ENCODE data around the gene SARS2. TPM values are rescaled to one million over a fixed set of nuclear protein-coding genes. Genes with fewer than 3 reads are reported as not detected.

The SARS2 gene
- total RNA-seq, 5 donors from 2014 or later (not counting 1 experiment from before 2014, with no cell fraction given) = 22.0 to 33.5 (median 26.0) TPM

DNA sequence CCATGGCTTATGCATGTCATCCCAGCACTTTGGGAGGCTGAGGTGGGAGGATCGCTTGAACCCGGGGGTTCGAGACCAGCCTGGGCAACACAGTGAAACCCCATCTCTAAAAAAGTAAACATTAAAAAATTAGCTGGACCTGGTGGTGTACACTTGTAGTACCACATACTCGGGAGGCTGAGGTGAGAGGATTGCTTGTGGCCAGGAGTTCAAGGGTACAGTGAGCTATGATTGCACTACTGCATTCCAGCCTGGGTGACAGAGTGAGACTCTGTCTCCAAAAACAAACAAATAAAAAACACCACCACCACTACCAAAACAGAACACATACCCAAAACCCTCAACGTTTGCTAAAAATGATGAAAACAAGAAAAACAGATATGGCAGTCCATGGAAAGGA lies 29.1 kb upstream of the SARS2 start:
- H3K9me3 Mint-ChIP-seq = no peaks in the 10 kb centered on the region
- ChIA-PET CTCF (interaction anchor here (0.6 to 0.7 kb wide), 4 partner anchors 9 to 391 kb away, joined by 3 to 4 read pairs (median 3); no protein-coding TSS in a partner anchor), POLR2A (no interaction called here)
- Histone ChIP-seq H3K27ac (ENCODE audit: low read length) (no peak overlapping the region), H3K4me1 (ENCODE audit: control insufficient read depth in 1 of 2, extremely low read depth in 1 of 2, insufficient read depth in 2 of 2, low read length in 2 of 2) (peaks cover 0 to 7% of the 10 kb centered on the region in 2 experiments), H3K27me3 (replicated peaks in 1 of 2; ENCODE audit: control insufficient read depth in 2 of 2, extremely low read depth in 1 of 2, insufficient read depth in 2 of 2, low read length in 1 of 2) (peaks cover 0 to 32% of the 10 kb centered on the region in 2 experiments), H3K36me3 (ENCODE audit: control insufficient read depth in 2 of 2, extremely low read depth in 1 of 2, insufficient read depth in 1 of 2, low read length in 1 of 2) (no peaks in the 10 kb centered on the region), H3K4me3 (ENCODE audit: control insufficient read depth in 1 of 2, extremely low read depth in 1 of 2, low read length in 1 of 2) (no peak overlapping the region), H3K9me3 (no peaks in the 10 kb centered on the region)
- ATAC-seq (replicated peaks in 1 of 4) (no peak), DNase-seq (no peak)
- H3K27me3 Mint-ChIP-seq = peaks cover 0 to 10% of the 10 kb centered on the region in 2 donors
- H3K36me3 Mint-ChIP-seq = no peaks in the 10 kb centered on the region
- H3K27ac Mint-ChIP-seq = no peak overlapping the region
- WGBS (ENCODE audit: insufficient coverage) = no CpG with 5 or more reads among the region's 5 CpGs
- H3K4me3 Mint-ChIP-seq = no peak overlapping the region
- peaks cover 4 to 8% (median 6%) of the 10 kb centered on the region in 3 donors for H3K4me1 Mint-ChIP-seq

DNA sequence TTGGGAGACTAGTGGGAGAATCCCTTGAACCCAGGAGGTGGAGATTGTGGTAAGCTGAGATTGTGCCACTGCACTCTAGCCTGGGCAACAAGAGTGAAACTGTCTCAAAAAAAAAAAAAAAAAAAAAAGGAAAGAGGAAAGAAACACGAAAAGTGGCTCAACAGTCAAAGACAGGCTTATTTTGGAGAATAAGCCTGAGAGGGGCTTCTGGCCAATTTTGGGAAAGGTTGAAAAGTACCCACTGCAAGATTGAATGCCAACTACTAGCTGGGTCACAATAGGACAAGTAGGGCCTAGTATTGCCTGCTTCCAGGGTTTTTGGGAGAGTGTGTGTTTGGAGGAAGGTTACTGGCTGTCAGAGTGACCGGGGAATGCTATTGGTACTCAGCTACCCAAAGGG lies 27.7 kb upstream of the SARS2 start:
- H3K4me1 Mint-ChIP-seq = peaks cover 4 to 8% (median 6%) of the 10 kb centered on the region in 3 donors
- POLR2A ChIA-PET = no interaction called here
- WGBS (ENCODE audit: insufficient coverage) = 33% methylated on average over 1 of the region's 2 CpGs

DNA sequence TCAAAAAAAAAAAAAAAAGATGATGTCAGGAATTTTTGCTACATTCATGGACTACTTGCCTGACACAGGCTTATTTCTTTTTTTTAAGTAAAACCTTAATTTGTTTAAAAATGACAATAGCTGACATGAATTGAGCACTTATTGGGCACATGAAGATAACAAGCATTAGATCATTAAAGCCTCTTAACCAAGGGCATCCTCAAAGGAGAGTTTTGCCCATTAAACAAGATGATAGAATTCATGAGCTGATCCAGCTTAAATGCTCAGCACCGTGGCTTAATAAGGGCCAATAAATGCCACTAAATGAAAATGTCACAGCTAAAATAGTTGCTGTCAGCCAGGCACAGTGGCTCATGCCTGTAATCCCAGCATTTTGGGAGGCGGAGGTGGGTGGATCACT lies 25.7 kb upstream of the SARS2 start:
- Histone ChIP-seq H3K4me1 (ENCODE audit: control insufficient read depth in 1 of 2, extremely low read depth in 1 of 2, insufficient read depth in 2 of 2, low read length in 2 of 2) (no peaks in the 10 kb centered on the region), H3K9me3 (no peaks in the 10 kb centered on the region), H3K4me3 (ENCODE audit: control insufficient read depth in 1 of 2, extremely low read depth in 1 of 2, low read length in 1 of 2) (no peak overlapping the region), H3K27me3 (replicated peaks in 1 of 2; ENCODE audit: control insufficient read depth in 2 of 2, extremely low read depth in 1 of 2, insufficient read depth in 2 of 2, low read length in 1 of 2) (peaks cover 2 to 45% of the 10 kb centered on the region in 2 experiments), H3K36me3 (ENCODE audit: control insufficient read depth in 2 of 2, extremely low read depth in 1 of 2, insufficient read depth in 1 of 2, low read length in 1 of 2) (no peaks in the 10 kb centered on the region), H3K27ac (ENCODE audit: low read length) (no peak overlapping the region)
- no peak overlapping the region for H3K4me3 Mint-ChIP-seq
- H3K4me1 Mint-ChIP-seq = peaks cover 0 to 7% (median 5%) of the 10 kb centered on the region in 3 donors
- no peak overlapping the region for H3K27ac Mint-ChIP-seq
- ChIA-PET POLR2A (interaction anchor here in 1 of 2 donors (0.5 kb wide), 1 partner anchor 214 kb away, joined by 6 read pairs; no protein-coding TSS in a partner anchor), CTCF (interaction anchor here in 1 of 2 donors (0.6 kb wide), 1 partner anchor 50 kb away, joined by 5 read pairs; no protein-coding TSS in a partner anchor)
- H3K27me3 Mint-ChIP-seq = peaks cover 14 to 22% of the 10 kb centered on the region in 2 donors
- no peaks in the 10 kb centered on the region for H3K36me3 Mint-ChIP-seq
- WGBS (ENCODE audit: insufficient coverage) = 80% methylated on average over 1 of the region's 2 CpGs
- ATAC-seq (replicated peaks in 1 of 4) (no peak), DNase-seq (no peak)
- no peaks in the 10 kb centered on the region for H3K9me3 Mint-ChIP-seq

More for the DNA sequence above, 27.7 kb upstream of the SARS2 start:
- Histone ChIP-seq H3K27ac (ENCODE audit: low read length) (no peak overlapping the region), H3K27me3 (replicated peaks in 1 of 2; ENCODE audit: control insufficient read depth in 2 of 2, extremely low read depth in 1 of 2, insufficient read depth in 2 of 2, low read length in 1 of 2) (peaks cover 0 to 35% of the 10 kb centered on the region in 2 experiments), H3K36me3 (ENCODE audit: control insufficient read depth in 2 of 2, extremely low read depth in 1 of 2, insufficient read depth in 1 of 2, low read length in 1 of 2) (no peaks in the 10 kb centered on the region), H3K4me1 (ENCODE audit: control insufficient read depth in 1 of 2, extremely low read depth in 1 of 2, insufficient read depth in 2 of 2, low read length in 2 of 2) (peaks cover 0 to 7% of the 10 kb centered on the region in 2 experiments), H3K4me3 (ENCODE audit: control insufficient read depth in 1 of 2, extremely low read depth in 1 of 2, low read length in 1 of 2) (no peak overlapping the region), H3K9me3 (no peaks in the 10 kb centered on the region)
- ATAC-seq (replicated peaks in 1 of 4) (no peak), DNase-seq (no peak)
- Mint-ChIP-seq H3K36me3 (no peaks in the 10 kb centered on the region), H3K27ac (no peak overlapping the region), H3K4me3 (no peak overlapping the region), H3K9me3 (no peaks in the 10 kb centered on the region), H3K27me3 (peaks cover 7 to 17% of the 10 kb centered on the region in 2 donors)
- CTCF ChIA-PET = interaction anchor here in 1 of 2 donors (0.6 kb wide), 1 partner anchor 1606 kb away, joined by 3 read pairs; no protein-coding TSS in a partner anchor

DNA sequence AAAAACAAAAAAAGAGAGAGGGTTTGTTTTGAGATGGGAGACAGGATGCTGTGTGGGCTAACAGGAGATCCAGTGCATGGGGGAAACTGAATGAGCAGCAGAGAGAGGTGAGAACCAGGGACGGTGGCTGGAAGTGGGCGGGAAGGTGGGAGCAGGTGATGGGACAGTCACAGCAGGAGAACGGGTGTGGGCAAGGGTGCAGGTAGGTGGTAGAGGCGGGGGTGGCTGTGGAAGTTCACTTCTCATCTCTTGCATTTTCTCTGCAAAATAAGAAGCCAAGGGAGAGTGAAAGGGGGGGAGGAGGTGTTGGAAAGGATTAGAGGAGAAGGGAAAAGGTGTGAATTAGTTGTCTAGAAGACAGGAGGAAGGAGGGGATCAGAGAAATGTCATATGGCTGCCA lies 23.1 kb upstream of the SARS2 start:
- Mint-ChIP-seq H3K9me3 (no peaks in the 10 kb centered on the region), H3K27me3 (peaks cover 14 to 24% of the 10 kb centered on the region in 2 donors), H3K4me3 (no peak overlapping the region), H3K4me1 (peaks cover 4 to 17% (median 12%) of the 10 kb centered on the region in 3 donors), H3K27ac (no peak overlapping the region), H3K36me3 (no peaks in the 10 kb centered on the region)
- 51% methylated on average over 4 of the region's 4 CpGs for WGBS (ENCODE audit: insufficient coverage)
- ChIA-PET POLR2A (no interaction called here), CTCF (interaction anchor here in 1 of 2 donors (0.8 kb wide), 1 partner anchor 17 kb away, joined by 4 read pairs; no protein-coding TSS in a partner anchor)
- peaks cover 0 to 13% of the 10 kb centered on the region in 2 experiments for H3K4me1 ChIP-seq (ENCODE audit: control insufficient read depth in 1 of 2, extremely low read depth in 1 of 2, insufficient read depth in 2 of 2, low read length in 2 of 2)
- H3K36me3 ChIP-seq (ENCODE audit: control insufficient read depth in 2 of 2, extremely low read depth in 1 of 2, insufficient read depth in 1 of 2, low read length in 1 of 2) = no peaks in the 10 kb centered on the region
- H3K9me3 ChIP-seq = no peaks in the 10 kb centered on the region
- ATAC-seq (replicated peaks in 1 of 4) (no peak), DNase-seq (no peak)
- H3K27ac ChIP-seq (ENCODE audit: low read length) = no peak overlapping the region
- peaks cover 2 to 53% of the 10 kb centered on the region in 2 experiments for H3K27me3 ChIP-seq (replicated peaks in 1 of 2; ENCODE audit: control insufficient read depth in 2 of 2, extremely low read depth in 1 of 2, insufficient read depth in 2 of 2, low read length in 1 of 2)
- H3K4me3 ChIP-seq (ENCODE audit: control insufficient read depth in 1 of 2, extremely low read depth in 1 of 2, low read length in 1 of 2) = no peak overlapping the region

DNA sequence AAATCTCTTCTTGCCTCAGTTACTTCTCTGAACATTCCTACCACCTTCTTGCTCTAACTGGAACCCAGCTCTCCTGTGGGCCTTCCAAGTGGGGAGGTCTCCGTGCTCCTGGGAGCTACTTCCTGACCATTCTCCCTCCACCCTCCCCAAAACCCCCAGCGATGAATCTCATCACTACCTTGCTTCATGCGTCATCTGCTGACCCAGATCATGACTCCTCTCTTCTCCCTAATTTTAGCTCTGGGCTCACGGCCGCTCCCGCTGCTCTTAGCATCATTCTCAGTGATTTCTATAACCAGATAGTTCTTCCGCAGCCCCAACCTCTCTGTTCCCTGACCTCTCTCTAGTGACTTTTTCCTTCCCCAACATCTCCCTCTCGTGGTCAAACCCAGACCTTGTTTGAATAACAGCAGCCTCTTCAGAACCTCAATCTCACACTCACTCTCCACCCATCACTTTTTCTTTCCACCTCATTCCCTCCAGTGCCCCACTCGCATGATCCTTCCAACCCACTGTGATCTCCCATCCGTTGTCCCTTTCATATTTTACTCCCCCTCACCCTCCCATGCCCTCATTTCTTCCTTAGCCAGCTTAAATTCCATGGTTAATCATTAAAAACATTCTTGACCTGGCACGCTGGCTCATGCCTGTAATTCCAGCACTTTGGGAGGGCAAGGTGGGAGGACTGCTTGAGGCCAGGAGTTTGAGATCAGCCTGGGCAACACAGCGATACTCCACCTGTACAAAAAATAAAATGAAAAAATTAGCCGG lies 22.0 kb upstream of the SARS2 start:
- CTCF ChIA-PET = interaction anchor here in 1 of 2 donors (1.1 kb wide), 1 partner anchor 550 kb away, joined by 3 read pairs; the partner anchor contains the start of gene FAM98C
- H3K27me3 ChIP-seq (replicated peaks in 1 of 2; ENCODE audit: control insufficient read depth in 2 of 2, extremely low read depth in 1 of 2, insufficient read depth in 2 of 2, low read length in 1 of 2) = peaks cover 2 to 50% of the 10 kb centered on the region in 2 experiments
- whole genome bisulfite sequencing (ENCODE audit: insufficient coverage) = 52% methylated on average over 10 of the region's 13 CpGs

DNA sequence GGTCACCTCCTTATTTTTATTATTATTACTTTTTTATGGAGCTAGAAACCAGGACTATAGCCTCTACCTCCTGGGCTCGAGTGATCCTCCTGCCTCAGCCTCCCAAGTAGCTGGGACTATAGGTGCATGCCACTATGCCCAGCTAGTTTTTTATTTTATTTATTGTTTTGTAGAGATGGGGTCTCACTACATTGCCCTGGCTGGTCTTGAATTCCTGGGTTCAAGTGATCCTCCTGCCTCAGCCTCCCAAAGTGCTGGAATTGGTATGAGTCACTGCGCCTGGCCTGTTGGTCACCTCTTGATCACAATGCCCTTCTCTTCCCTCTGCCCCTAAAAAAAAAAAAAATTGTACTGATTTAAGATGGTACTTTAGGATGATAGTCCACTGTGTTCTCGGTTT lies 20.6 kb upstream of the SARS2 start:
- no peak overlapping the region for H3K27ac Mint-ChIP-seq
- WGBS (ENCODE audit: insufficient coverage) = no CpG with 5 or more reads among the region's 3 CpGs
- H3K36me3 Mint-ChIP-seq = no peaks in the 10 kb centered on the region
- no peak overlapping the region for H3K4me3 Mint-ChIP-seq
- ChIA-PET CTCF (no interaction called here), POLR2A (no interaction called here)
- DNase-seq = no peak
- no peak overlapping the region for H3K27ac ChIP-seq (ENCODE audit: low read length)
- H3K4me3 ChIP-seq (ENCODE audit: control insufficient read depth in 1 of 2, extremely low read depth in 1 of 2, low read length in 1 of 2) = no peak overlapping the region
- no peak for ATAC-seq (replicated peaks in 1 of 4)
- H3K9me3 ChIP-seq = no peaks in the 10 kb centered on the region
- peaks cover 0 to 13% of the 10 kb centered on the region in 2 experiments for H3K4me1 ChIP-seq (ENCODE audit: control insufficient read depth in 1 of 2, extremely low read depth in 1 of 2, insufficient read depth in 2 of 2, low read length in 2 of 2)
- H3K4me1 Mint-ChIP-seq = peaks cover 4 to 17% (median 12%) of the 10 kb centered on the region in 3 donors
- no peaks in the 10 kb centered on the region for H3K9me3 Mint-ChIP-seq
- H3K36me3 ChIP-seq (ENCODE audit: control insufficient read depth in 2 of 2, extremely low read depth in 1 of 2, insufficient read depth in 1 of 2, low read length in 1 of 2) = no peaks in the 10 kb centered on the region
- H3K27me3 Mint-ChIP-seq = peaks cover 14 to 24% of the 10 kb centered on the region in 2 donors
- H3K27me3 ChIP-seq (replicated peaks in 1 of 2; ENCODE audit: control insufficient read depth in 2 of 2, extremely low read depth in 1 of 2, insufficient read depth in 2 of 2, low read length in 1 of 2) = peaks cover 2 to 54% of the 10 kb centered on the region in 2 experiments

More for the DNA sequence above, 22.0 kb upstream of the SARS2 start:
- Histone ChIP-seq H3K4me1 (ENCODE audit: control insufficient read depth in 1 of 2, extremely low read depth in 1 of 2, insufficient read depth in 2 of 2, low read length in 2 of 2) (peaks cover 0 to 13% of the 10 kb centered on the region in 2 experiments), H3K36me3 (ENCODE audit: control insufficient read depth in 2 of 2, extremely low read depth in 1 of 2, insufficient read depth in 1 of 2, low read length in 1 of 2) (no peaks in the 10 kb centered on the region), H3K27ac (ENCODE audit: low read length) (no peak overlapping the region), H3K9me3 (no peaks in the 10 kb centered on the region), H3K4me3 (ENCODE audit: control insufficient read depth in 1 of 2, extremely low read depth in 1 of 2, low read length in 1 of 2) (no peak overlapping the region)
- POLR2A ChIA-PET = no interaction called here
- H3K4me3 Mint-ChIP-seq = no peak overlapping the region
- H3K36me3 Mint-ChIP-seq = no peaks in the 10 kb centered on the region
- DNase-seq (peak in 13 of 35 experiments; percentile 16 to 57 (median 23)), ATAC-seq (replicated peaks in 1 of 4) (no peak)
- peaks cover 14 to 24% of the 10 kb centered on the region in 2 donors for H3K27me3 Mint-ChIP-seq
- no peaks in the 10 kb centered on the region for H3K9me3 Mint-ChIP-seq
- peaks cover 4 to 17% (median 12%) of the 10 kb centered on the region in 3 donors for H3K4me1 Mint-ChIP-seq
- no peak overlapping the region for H3K27ac Mint-ChIP-seq

Data from T-cell (primary cell).